GM13977 (cell line): ENCODE data around the gene MYCBPAP.

Experiments
- DNase-seq: peaks from one replicate; pipeline ENCODE4 v3.0.0; 2012; ENCODE audit warnings: low spot score
- in situ Hi-C: fragments of 300-500 bp; cut with MboI; formaldehyde crosslinking; loops from one replicate; pipeline ENCODE4 v1.12.0; 2022; ENCODE audit warnings: low sequenced_read_pairs, low pct_unique_long_range_greater_than_20kb, mixed read lengths, inconsistent platforms; ENCODE audit not compliant: unreplicated experiment
- TF ChIP-seq, protein P1 (sequence below): IDR thresholded peaks from 2 replicates; pipeline ENCODE4 v1.5.1; 2012; ENCODE audit warnings: mild to moderate bottlenecking, control low read depth; ENCODE audit not compliant: insufficient read depth; ENCODE audit errors: extremely low read depth, missing control alignments

The MYCBPAP gene

DNA sequence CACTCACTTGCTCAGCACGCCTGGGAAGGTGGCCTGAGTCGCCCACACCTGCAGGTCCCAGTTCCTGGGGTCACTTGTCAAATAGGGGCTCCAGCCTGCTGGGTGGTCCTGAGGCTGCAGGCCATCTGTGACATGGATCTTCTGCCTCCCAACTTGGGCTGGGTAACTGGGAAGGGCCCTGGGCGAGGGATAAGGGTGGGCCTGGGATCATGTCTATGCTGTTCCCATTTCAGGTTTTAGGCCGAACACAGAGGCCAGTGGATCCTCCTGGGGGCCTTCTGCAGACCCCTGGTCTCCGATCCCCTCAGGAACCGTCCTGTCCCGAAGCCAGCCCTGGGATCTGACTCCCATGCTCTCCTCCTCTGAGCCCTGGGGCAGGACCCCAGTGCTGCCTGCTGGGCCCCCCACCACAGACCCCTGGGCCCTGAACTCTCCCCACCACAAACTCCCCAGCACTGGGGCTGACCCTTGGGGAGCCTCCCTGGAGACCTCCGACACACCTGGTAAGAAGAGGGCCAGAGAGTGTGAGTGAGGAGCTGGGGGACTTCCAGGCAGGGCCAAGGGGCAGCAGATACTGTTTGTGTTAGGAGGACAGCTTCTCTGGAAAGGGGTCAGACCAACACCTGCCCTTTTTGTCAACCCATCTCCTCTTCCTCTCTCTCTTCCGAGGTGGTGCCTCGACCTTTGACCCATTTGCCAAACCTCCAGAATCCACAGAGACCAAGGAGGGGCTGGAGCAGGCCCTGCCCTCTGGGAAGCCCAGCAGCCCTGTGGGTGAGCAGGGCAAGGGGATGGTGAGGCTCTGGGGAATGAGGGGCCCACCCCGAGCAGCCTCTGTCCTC is 32.5 kb downstream of the MYCBPAP start:
- no peak for DNase-seq
- TF ChIP-seq, protein P1, sequence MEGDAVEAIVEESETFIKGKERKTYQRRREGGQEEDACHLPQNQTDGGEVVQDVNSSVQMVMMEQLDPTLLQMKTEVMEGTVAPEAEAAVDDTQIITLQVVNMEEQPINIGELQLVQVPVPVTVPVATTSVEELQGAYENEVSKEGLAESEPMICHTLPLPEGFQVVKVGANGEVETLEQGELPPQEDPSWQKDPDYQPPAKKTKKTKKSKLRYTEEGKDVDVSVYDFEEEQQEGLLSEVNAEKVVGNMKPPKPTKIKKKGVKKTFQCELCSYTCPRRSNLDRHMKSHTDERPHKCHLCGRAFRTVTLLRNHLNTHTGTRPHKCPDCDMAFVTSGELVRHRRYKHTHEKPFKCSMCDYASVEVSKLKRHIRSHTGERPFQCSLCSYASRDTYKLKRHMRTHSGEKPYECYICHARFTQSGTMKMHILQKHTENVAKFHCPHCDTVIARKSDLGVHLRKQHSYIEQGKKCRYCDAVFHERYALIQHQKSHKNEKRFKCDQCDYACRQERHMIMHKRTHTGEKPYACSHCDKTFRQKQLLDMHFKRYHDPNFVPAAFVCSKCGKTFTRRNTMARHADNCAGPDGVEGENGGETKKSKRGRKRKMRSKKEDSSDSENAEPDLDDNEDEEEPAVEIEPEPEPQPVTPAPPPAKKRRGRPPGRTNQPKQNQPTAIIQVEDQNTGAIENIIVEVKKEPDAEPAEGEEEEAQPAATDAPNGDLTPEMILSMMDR: no peak
- in situ Hi-C loops: no loop called here

DNA sequence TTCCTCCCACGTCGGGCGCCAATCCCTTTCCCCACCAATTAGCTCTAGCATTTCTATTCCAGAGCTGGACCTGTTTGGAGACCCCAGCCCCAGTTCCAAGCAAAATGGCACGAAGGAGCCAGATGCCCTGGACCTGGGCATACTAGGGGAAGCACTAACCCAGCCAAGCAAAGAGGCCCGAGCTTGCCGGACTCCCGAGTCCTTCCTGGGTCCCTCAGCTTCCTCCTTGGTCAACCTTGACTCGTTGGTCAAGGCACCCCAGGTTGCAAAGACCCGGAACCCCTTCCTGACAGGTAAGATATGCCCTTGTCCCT is 33.1 kb downstream of the MYCBPAP start:
- in situ Hi-C loops: no loop called here
- DNase-seq: no peak
- TF ChIP-seq, protein P1: no peak

DNA sequence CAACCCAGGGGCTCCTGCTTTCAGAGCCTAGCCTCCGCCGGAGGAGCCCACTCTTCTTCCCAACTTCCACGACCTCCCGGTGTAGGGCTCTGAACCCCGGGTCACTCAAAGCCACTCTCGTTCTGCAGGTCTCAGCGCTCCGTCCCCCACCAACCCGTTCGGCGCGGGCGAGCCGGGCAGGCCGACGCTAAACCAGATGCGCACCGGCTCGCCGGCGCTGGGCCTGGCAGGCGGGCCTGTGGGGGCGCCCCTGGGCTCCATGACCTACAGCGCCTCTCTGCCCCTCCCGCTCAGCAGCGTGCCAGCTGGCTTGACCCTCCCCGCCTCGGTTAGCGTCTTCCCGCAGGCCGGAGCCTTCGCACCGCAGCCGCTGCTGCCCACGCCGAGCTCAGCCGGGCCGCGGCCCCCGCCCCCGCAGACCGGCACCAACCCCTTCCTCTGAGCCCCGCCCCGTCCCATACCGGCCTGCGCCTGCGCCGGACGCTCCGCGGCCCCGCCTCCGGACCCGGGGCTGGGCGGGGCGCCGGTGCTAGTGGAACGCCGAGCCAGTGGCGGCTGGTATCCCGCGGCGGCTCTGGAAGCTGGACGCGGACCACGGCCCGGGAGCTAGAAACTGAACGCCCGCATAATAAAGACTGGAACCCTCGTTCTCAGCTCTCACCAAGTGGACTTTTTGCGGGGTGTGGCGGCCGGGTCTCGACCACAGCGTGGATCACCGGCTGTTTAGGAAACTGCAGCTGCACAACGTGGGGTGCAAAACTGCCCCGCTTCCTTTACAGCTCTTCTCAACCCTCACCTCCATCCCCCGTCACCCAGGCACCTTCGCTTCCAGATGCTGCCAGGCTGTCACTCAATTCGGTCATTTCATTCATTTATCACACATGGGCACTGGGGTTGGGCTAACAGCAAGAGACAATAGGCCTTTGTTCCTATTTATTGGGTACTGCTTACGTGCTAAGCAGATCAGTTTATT is 33.8 kb downstream of the MYCBPAP start:
- TF ChIP-seq, protein P1: peak; percentile 39
- peak; percentile 99 for DNase-seq
- in situ Hi-C loops: no loop called here

DNA sequence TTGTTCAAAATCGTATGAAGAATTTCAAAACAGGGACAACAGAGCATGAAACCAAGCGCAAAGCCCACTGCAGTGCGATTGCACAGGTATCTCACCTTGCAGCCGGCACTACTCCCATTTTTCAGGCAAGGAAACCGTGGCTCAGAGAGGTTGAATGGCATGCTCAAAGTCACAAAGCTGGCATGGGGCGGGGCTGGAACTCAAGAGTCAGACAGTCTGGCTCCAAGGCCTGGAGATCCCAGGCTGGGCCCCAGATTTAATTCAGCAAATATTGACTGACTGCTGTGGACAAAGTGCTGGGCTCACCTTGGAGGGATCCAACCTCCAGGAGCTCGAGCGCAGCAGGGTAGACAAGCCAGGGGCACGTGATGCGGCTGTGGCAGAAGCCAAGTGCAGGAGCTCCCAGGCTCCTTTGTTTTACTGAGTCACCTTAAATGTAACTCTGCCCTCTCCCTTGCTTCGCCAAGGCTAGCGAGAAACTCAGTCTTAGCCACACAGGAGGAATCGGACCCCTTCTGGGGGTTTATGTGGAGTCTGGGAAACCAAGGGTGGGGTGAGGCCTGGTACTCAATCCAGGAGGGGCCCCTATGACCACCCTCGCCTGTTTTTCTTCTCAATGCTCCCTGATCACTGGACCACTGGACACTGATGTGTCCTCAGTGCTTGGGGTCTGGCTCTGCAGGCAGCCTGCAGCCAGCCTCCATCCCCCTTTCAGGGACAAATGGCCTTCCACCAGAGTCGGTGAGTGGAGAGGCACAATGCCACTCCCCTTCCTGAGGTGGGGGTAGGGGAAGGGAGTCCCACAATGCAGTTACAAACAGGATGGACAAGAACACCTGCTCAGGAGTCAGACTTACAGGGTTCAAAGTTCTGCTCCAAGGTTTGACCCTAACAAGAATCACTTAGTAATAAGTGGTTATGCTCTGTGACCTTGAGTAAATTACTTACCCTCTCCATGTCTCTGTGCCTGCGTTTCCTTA is 34.8 kb downstream of the MYCBPAP start:
- TF ChIP-seq, protein P1: no peak
- in situ Hi-C loops: no loop called here
- DNase-seq: no peak

DNA sequence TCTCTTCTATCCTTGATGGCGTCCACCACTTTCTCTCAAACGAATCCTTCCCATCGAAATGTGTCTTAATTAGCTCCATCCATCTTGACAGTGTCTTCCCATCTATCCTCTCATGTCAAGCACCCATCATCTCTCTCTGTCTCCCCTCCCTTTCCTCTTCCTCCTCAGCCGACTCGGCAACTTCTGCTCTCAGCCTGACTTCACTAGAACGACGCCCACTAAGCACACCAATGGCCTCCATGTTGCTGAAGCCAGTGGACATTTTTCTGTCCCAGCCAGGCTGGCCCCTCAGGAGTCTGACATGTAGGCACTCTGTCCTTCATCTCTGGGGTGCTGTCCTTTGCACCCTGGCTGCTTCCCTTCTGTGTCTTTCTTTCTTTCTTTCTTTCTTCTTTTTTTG is 36.3 kb downstream of the MYCBPAP start:
- TF ChIP-seq, protein P1: no peak
- DNase-seq: no peak
- in situ Hi-C loops: no loop called here

DNA sequence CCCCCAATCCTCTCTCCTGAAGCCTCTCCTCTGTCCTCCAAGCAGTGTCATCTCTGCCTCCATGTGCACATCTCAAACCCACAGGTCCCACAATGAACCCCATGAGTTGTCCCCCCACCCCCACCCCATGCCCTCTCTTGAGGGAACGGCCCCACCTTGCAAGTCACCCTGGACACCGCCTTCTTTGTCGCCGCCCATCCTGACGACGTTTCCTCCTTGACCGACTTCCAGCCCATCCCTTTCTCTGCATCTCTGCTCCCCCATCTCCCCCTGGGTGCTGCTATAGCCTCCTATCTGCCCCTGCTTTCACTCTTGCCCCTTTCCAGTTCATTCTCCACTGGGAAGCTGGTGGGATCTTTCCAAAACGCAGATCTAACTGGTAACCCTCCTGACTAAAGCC is 37.1 kb downstream of the MYCBPAP start:
- in situ Hi-C loops: no loop called here
- TF ChIP-seq, protein P1: no peak
- DNase-seq: no peak
